GM18867 (cell line): ENCODE data around the gene NDUFB10.
"Not testable (repeated sequence)": the region's sequence is repeated elsewhere in the genome, so short reads cannot be mapped to it uniquely, and the experiment has no call there.

ENCODE experiments used
- ATAC-seq: cut with Tn5 transposase; IDR thresholded peaks from one replicate; pipeline ENCODE4 v1.9.1; 2021; ENCODE audit warnings: mild to moderate bottlenecking, moderate library complexity; ENCODE audit not compliant: unreplicated experiment

NDUFB10 gene

DNA sequence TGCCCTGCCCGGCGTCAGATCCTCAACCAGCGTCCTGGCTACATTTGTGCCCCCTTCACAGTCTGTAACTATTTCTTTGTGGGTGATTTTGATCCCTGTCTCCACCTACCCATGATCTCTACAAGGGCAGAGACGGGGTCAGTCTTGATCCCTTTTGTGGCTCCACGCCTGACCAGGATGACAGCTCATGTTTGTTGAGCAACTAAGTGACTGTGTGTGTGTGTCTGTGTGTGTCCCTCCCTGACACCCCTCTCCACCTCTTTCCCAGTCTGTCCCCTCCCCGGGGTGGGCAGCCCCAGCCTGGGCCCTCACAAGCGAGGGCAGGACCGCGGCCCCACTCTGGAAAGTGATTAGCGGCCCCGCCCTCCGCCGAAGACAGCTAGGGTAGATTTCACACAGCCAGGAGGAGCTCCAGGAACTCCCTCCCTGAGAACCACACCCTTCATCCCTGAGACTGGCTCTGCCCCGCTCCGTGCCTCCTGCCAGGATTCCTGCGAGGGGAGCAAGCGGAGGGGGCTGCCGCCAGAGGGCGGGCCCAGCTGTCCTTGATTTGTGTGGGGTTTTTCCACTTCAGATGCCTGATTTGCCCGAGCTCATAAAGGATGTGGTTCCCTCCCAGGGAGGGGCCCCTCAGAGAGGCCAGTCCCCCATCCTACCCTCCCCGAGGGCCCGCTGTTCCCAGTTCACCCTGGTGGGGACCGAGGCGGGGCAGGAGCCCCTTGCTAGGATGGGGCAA is 35.9 kb upstream of the NDUFB10 start:
- ATAC-seq, result no peak

DNA sequence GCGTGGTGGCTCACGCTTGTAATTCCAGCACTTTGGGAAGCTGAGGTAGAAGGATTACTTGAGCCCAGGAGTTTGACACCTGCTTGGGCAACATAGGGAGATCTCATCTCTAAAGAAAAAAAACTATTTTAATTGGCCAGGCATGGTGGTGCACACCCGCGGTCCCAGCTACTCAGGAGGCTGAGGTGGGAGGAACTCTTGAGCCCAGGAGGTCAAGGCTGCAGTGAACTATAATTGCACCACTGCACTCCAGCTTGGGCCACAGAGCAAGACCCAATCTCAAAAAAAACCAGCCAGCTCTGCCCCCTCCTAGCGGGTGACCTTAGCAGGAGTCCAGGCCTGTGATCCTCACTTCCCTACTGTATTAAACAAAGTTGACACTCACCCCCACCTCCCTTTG is 35.2 kb upstream of the NDUFB10 start:
- no peak for ATAC-seq

DNA sequence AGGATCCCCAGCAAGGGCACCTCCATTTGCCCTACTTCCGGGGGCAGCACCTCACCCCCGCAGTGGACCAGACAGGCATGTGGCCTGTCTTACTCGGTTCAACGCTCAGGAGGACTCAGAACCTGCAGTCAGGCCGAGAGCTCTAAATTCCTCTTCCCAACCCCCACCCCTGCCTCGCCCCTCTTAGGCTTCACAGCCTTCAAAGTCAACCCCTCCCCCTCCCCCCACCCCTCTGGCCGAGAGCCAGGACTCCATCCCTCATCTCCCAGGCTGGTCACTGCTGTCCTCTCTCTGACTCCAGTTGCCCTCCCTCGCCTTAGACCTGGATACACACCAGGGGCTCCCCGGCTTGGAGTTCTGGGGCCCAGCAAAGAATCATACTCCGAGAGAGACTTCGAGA is 33.1 kb upstream of the NDUFB10 start:
- ATAC-seq, result no peak

DNA sequence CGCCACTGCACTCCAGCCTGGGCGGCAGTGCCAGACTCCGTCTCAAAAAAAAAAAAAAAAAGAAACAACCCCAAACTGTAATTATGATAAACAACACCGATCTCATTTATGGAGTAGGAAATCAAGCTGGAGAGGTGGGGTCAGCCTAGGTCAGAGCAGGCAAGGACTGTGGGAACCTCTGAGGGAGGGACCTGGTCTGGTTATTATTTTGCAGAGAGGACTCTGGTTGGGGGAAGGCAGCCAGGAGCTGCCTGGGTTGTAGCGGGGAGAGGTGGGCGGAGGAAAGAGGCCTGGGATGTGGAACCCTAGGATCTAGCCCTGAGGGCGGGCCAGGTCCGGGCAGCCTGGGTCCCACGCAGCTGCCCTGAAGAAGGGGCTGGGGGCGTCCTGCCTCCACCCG is 30.2 kb upstream of the NDUFB10 start:
- ATAC-seq, result no peak

DNA sequence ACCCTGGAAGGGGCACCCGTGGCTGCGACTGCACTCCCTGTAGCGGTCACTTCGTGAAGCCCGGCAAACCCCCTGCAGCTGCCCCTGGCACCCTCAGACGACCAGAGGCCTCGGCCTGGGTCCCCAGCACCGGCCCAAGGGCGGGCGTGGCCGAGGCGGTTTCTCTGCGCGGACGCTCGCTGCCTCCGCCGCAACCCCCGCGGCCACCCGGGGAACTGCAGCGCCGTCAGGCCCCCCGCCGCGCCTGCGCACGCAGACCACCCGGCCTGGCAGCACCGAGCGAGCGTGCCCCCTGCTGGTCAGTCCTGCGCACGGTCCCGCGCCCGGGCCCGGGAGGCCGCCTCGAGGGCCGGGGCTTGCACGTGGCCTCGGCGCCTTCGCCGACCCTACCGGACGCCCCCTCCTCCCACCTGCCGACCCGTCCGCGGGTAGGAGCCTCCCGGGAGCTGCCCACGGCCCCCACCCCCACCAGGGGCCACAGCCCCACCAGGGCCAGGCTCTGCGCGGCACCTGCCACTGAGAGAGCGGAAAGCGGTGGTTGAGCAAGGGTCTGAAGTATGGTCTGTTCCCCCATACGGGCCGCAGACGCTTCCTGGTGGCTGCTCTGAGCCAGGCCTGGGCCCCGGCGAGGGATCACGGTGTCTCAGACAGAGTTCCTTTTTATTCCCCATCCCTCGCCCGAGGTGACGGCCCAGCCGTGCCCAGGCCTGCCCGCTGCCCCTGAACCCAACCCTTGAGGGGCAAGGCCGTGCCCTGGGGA is 29.6 kb upstream of the NDUFB10 start:
- peak; percentile 81 for ATAC-seq

DNA sequence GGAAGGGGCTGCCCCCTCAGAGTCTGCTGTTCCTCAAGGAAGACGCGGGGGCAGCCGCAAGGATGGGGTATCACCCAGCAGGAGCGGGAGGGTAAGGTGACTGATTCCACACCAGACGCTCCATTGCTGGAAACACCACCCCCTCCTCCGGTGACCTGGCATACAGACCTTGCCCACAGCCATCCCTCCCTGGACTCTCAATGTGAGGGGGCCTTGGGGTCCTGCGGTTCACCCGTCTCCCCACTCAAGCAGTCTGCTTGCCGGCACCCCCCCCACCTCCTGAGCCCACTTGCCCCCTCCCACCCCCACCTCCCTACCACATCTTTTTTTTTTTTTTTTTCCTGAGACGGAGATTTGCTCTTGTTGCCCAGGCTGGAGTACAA is 29.0 kb upstream of the NDUFB10 start:
- no peak for ATAC-seq

DNA sequence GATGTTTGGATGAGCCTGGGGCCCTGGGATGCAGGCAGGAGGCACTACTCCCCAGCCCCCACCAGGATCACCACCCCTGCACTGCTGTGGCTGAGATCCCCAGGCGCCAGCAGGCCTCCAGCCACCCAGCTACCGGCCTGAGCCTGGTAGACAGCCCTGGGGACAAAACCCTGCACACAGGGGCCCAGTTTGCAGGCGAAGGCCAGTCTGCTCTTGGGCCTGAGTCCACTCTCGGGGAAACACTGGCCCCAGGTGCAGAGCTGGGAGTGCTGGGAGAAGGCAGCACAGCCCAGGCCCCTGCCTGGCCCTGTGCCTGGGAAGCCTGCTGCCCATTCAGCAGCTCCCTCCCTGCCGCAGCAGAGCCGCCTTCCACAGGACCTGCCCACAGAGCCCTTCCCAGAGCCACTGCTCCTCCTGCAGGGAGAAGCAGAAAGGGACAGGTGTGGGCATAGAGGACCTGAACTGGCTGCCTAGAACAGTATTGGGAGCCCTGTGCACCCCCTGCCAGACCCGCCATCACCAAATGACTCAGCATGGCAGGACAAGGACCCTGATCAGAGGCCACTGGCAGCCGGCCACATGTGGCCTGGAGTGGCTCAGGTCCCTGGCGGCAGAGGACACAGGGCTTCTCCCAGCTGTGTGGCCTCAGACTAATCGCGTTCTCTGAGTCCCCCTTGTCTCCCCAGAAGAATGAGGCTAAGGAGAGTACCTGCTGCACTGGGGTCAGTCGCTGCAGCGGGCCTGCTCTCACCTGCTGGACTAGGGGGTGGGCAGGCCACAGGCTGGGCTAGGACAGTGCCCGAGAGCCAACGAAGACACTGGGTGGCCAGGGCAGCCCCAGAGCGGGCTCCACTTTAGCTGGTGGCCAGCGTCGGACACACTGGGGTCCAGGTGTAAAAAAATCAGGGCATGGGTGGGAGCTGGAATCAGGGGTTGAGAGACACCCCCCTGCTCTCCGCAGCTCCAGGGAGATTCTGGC is 27.0 kb upstream of the NDUFB10 start:
- ATAC-seq, result no peak

DNA sequence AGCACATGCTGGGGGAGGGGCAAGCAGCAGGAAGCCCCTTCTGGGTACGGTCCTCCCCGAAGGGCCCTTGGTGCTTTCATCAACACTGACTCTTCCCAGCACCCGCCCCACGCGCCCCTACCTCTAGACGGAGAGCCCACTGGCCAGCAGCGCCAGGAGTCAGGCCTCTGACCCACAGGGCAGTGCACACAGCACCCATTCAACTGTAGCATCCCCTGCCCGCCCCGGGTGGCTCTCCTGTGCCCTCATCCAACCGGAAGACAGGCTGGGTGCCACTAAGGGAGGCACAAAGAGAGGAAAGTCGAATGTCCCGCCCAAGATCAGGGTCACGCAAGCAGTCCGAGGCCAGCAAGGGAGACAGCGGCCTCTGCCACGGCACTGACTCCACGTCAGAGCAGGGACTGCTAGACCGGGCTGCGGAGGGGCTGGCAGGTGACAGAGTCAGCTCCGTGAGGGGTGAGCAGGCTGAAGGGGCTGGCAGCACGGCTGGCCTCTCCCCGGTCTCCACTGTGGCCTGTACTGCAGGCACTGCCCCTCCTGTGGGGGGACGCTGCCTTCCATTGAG is 26.2 kb upstream of the NDUFB10 start:
- no peak for ATAC-seq

DNA sequence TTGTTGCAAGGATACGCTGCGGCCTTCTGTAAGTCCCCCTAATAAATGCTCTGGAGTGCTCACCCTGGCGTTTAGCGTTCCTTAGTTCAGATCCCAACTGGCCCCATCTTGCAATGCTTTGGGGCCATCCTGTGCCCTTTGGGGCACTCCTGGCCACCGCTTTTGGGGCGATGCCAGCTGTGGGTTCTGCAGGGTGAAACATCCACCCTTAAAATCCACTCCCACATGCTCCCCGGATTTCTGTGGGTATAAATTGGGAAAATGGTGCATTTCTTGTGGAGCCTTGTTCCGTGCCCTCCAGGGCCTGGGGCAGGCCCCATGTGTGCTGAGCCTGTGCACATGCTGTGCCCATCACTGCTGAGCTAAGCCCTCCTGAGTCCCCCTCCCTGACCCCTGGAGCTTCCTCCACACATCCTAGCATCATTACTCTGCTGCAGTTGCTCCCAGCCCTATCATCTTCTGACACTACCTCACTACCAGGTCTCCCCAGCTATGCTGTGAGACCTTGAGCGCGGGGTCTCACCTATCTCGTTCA is 22.3 kb upstream of the NDUFB10 start:
- no peak for ATAC-seq

DNA sequence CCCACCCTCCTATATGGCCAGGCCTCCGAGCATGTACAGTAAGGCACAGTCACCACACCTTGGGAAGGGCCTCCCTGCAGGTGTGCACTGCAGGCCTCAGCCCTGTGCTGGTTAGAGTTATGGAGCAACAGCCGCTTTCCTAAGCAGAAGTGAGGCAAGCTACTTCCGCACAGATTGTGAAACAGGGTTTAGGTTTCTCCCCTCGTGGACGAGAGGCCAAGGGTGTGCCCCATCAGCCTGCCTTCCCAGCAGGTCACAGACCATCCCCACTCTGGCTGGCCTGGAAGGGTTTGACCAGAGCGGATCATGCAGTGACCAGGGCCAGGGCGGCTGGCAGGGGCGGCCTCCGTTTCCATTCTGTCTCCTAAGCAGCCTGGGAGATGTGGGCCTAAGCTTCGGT is 21.0 kb upstream of the NDUFB10 start:
- ATAC-seq, result no peak

DNA sequence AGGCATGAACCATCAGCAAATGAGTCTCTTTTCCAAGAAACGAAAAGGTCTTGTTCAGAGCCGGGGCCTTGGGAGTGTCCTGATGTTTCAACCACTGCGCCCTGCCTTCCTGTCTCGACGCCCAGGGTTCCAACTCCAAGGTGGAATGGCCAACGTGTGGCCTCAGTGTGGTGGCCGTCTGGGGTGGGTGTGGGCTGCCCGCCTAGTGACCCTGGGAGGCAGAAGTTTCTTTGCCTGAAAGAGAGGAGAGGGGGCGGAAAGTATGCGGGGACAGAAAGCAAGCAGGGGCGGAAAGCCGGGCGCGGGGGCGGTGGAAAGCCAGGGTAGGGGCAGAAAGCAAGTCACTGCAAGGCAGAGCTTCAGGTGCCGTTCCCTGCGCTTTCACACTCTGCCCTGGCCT is 20.4 kb upstream of the NDUFB10 start:
- no peak for ATAC-seq

DNA sequence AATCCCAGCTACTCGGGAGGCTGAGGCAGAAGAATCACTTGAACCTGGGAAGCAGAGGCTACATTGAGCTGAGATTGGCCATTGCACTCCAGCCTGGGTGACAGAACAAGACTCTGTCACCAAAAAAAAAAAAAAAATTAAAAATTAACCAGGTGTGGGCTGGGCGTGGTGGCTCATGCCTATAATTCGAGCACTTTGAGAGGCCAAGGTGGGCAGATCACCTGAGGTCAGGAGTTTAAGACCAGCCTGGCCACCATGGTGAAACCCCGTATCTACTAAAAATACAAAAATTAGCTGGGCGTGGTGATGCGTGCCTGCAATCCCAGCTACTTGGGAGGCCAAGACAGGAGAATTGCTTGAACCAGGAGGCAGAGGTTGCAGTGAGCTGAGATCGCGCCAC is 19.5 kb upstream of the NDUFB10 start:
- not testable (repeated sequence) for ATAC-seq

DNA sequence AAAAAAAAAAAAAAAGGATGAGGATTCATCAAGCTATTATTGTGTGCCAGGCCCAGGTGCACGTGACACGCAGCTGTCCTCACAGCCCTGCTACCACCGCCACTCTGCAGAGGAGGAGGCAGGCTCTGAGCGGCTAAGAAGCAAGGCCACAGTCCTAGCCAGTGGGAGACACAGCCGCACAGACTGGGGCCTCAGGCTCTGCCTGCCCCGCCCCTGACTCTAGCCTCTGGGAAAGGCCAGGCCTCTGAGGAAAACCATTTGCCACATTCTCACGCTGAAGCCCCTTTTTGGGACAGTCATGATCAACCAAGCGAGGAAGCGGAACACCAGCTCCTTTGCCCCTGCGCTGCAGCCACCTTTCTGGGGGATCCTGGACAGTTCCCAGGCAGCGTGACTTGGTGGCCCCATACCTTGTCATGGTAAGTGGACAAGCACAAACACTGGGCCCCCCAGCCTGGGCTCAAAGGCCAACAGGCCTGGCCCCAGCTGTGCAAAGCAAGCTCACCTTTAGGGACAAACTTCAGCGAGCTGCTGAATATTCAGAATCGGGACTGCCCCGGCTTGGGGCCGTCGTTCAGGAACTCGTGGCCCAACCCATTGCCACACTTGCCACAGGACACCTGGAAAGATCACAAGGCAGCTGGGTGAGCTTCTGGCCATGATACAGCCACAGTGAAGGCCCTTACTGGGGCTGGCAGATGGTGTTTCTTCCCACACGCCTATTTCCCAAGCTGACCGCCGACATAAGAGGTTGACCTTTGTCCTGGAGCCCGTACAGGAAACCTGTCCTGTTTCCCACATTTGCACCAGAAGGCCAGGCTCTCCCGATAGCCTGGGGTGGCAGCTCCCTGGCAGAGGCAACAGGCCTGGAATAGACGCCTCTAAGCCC is 18.8 kb upstream of the NDUFB10 start:
- ATAC-seq, result no peak

DNA sequence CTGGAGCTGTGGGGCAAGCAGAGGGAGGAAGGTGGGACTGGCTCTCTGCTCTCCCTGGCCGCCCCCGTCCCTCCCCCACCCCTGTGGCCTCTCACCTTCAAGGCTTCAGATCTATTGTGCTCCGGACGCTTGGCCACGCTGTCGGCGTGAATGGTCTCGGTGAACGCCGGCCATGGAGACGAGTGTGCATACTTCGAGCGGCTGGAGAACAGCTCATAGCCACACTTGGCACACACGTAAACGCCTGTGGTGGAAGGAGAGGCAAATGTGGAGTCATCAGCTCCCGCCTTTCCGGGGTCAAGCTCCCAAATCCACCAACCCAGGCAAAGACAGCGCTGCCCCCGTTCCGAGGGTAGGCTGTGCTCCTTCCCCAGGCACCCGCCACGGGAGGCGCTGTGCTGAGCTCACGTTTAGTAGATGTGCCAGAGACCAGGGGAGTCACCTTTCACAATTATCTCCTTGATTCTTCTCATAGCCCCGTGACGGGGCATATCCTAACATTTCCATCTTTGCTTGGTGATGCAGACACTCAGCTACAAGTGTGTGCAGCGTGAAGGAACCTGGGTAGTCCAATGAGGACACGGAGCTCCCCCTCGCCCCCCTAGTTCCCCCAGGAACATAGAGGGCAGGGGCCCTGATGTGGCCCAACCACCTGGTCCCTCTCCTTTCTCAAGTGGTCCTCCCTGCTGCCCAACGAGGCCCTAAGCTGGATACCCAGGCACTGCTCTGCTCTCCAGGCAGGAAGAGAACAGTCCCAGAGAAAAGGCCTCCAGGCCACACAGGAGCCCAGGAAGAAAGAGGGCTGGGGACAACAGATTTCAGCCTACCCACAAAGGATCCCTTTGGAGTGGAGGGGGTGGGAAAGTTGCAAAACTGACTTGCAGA is 17.9 kb upstream of the NDUFB10 start:
- ATAC-seq, result no peak

DNA sequence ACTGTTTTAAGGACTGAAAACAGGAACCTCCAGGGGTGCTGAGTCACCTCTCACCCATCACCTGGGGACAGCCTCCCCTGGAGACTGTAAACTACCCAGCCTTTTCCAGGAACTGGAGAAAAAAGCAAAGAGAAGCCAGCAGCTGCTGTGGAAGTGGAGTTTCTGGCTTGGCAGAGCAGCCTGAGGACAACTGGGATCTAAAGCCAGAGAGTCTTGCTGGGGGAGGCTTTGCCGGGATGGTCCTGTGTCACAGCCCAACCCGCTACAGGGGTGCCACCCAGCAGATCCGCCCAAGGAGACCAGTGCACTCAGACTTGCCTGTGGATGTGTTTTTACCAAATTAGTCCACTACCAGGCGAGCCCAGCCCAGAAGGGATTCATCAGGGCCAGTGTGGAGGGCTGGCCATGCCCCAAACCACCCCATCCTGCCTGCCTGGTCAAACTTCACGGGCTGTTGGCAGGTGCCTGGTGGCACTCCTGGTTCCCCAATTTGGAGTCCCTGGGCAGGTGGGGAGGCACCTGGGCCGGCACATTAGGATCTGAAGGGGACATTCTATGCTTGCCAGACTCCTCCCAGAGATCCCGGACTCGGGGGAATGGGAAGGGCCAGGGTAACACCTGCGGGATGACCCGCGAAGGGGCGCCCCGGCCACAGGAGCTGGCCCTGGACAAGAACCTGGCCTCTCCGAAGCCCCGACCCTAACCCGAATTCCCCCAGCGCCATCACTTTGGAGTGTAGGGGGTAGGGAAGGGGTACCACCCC is 17.1 kb upstream of the NDUFB10 start:
- no peak for ATAC-seq

DNA sequence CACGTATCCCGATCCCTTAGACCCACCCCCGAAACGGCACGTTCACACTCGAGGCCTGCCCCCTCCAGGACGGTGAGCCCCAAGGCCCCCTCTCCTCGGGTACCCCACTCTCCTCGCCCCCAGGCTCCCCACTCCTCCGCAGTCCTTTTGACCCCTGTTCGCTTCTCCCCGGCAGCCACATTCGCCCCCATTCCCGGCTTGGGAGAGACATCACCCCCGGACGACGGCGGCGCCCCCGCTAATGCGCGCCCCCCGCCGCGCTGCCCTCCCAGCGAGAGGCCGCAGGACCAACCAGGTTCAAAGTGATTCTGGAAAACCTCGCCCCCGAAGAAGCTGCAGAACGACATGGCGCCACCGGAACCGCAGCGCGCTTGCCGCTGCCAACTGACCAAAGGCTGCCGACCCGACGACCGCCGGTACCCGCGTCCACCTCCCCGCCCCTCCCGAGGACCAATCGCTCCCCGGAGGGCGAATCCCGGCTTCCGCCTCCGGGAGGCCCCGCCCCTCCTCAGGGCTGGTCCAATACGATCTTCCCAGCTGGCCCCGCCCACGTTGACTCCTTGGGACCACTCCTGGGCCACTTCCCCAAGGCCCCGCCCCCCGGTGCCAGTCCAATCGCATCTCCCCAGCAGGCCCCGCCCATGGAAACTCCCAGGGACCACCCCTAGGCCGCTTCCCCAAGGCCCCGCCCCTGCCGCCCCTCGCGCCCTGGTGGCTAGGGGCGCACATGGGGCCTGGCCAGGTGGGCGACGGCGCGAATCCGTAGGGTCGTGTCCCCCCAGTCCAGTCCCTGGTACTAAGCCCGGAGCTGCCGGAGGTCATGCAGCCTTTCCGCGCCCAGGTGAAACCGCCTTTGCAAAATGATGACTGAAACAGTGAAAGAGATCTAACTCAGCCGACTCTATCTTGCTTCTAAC is 16.3 kb upstream of the NDUFB10 start, which contains the start of gene MSRB1:
MSRB1 (minus strand) TSS at position 390 of the 917 bp plus-strand sequence; CDS start at position 347, 43 bp downstream.
- peak; percentile 89 for ATAC-seq
